GM12873 (cell line): ENCODE results near the gene ORC5.

Experiments
- CTCF ChIP-seq: IDR thresholded peaks from 2 replicates; pipeline ENCODE4 v1.5.1; 2012; ENCODE audit warnings: low read depth, mild to moderate bottlenecking, moderate library complexity, low read length, control low read depth; ENCODE audit not compliant: insufficient read depth; ENCODE audit errors: missing control alignments

Gene ORC5

DNA sequence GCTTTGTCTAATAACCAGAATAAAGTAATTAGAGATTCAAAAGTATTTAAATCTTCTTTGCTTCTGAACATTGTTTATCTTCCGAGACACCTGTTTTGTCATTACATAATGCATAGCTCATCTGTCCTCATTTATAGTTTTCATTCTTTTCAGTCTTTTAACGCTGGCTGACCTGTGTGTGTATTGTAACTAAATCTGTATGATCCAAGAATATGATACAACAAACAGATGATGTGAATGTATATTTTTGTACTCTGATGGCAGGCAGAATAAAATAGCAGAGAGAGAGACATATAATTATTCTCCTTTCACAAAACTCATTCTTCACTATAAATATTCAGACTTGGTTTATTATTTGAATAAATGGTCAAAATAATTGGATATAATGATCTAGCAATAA is 80.6 kb downstream of the ORC5 start:
- no peak for TF ChIP-seq CTCF

- TF ChIP-seq CTCF, result no peak
Measured at GRCh38 chr7:104126411-104126841, 81.4 kb downstream of the ORC5 start.

DNA sequence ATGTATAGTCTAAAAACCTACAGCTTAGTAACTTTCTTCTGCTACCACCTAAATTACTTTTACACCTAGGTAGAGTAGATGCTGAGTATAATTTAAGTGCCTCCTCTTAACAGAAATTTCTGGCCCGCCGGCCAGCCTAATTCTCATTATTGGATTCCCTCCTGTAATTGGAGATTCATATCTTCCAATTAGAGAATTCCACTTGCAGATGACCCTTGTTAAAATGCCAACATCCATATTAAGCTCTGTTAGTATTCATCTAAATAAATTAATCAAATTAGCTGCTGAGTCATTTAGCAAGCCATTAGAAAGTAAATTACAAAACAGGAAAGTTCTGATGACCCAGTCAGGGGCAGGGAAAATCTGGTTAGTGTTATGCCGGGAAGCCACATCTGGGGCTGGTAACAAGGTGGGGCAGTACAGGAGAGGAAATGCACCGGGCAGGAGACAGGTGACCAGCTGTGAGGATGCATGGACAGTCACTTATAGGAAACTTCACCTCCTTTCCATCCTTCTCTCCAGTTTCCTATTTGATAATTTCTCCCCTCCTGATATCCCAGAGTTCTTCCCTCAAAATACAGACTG is 82.8 kb downstream of the ORC5 start:
- no peak for TF ChIP-seq CTCF

DNA sequence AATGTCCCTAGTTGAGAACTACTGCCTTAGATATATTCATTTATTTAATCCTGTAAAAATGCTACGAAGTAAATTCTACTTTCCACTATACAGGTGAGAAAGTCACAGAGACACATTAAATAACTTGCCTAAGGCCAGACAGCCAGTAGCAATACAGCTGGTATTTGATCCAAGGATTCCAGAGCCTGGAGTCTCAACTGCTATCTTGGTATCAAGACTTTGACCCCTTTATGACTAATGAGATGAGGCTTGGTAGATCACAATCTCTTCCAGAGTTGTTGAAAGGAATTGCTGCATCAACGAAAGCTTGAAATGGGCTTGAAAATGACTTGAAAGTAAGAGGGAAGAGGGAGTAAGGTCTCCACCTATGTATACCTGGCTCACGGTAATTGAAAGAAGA is 83.3 kb downstream of the ORC5 start:
- TF ChIP-seq CTCF, result no peak

DNA sequence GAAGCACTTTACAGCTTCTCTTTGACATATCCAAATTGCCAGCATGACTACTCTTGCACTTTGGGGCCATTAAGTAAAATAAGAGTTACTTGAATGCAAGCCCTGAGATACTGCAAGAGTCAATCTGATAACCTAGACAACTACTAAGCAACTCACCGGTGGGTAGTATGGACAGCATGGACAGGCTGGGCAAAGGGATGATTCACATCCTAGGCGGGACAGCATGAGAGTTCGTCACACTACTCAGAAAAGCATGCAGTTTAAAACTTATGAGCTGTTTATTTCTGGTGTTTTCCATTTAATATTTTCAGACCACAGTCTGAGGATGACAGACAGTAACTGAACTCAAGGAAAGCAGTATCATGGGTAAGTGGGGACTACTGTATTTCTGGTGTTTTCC is 84.0 kb downstream of the ORC5 start:
- TF ChIP-seq CTCF, result no peak

DNA sequence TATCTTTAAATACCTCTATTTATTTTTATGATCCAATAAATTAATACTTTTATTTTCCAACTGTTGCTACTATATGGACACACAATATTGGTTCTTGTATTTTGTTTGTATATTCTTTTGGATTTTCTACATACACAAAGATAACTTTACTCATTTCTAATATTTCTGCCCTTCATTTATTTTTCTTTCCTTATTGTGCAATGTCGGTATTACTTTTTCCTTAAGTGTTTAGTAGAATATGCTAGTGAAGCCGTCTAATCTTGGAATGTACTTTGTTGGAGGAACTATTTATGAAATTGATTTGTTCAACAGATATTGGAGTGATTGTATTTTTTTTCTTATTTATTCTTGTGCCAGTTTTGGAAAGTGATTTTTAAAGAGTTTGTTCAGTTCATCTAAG is 94.0 kb downstream of the ORC5 start:
- TF ChIP-seq CTCF, result no peak

DNA sequence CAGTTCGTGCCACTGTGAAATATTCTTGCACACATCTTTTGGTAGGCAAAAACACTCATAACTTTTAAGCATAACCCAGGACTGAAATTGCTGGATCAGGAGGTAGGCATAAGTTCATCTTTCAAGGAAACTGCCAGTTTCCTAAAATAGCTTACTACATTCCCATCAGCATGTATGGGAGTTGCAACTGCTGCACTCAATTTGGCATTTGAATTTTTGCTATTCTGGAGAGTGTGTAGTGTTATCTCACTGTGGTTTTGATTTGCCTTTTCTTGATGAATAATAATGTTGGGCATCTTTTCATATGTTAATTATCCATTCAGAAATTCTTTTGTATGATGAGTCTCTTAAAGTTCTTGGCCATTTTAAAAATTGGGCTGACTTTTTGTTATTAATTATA is 95.2 kb downstream of the ORC5 start:
- TF ChIP-seq CTCF, result no peak
